ENCODE measurements around the gene RGPD3. TPM values are rescaled to one million over a fixed set of nuclear protein-coding genes. Genes with fewer than 3 reads are reported as not detected.
"Not testable (repeated sequence)": the region's sequence is repeated elsewhere in the genome, so short reads cannot be mapped to it uniquely, and the experiment has no call there.

RGPD3 gene
- total RNA-seq, result 0.37 and 0.44 TPM in 2 replicates
- total RNA-seq (2013), result 0.37 TPM
- 0.16 TPM in 2 replicates for polyA plus RNA-seq
- polyA minus RNA-seq, result 0.07 TPM in 1 of 2 replicates, not detected in the other

DNA sequence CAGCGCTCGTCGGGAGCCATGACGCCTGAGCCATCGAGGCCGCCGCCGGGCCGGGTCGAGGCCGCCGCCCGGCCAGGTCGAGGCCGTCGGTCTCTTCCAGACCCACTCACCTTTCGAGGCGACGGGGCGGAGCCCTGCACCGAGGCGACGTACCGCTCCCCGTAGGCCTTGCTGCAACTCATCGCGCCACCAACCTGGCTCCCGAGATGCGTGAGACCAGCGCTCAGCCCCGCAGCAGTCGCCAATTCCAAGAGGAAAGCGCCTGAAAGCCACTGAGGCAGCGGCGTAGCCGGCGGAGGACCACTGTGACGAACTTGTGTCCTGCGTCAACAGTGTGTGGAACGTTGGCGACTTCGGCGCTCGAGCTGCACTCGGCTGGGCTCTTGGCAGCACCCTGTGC, at the start of gene RGPD3:
TSS of gene RGPD3 (minus strand) at position 307 of the 400 bp plus-strand sequence. CDS start at position 182, 125 bp downstream.
- CTCF ChIA-PET; H3K4me1 Mint-ChIP-seq; H3K9me3 Mint-ChIP-seq (ENCODE audit: insufficient read depth); H3K27me3 ChIP-seq (replicated peaks in 1 of 4; ENCODE audit: control extremely low read depth in 1 of 4, control insufficient read depth in 3 of 4, insufficient read depth in 4 of 4, low read length in 3 of 4); H4K20me1 ChIP-seq (ENCODE audit: control insufficient read depth, insufficient read depth, low read length, poor library complexity, severe bottlenecking); H3K4me3 Mint-ChIP-seq; ATAC-seq (ENCODE audit: low read depth); H3K4me3 ChIP-seq (ENCODE audit: control extremely low read depth in 1 of 5, extremely low read depth in 1 of 5, insufficient read depth in 1 of 5, low read depth in 2 of 5, low read length in 4 of 5); POLR2A ChIA-PET; H3K9ac ChIP-seq (ENCODE audit: low read length); intact Hi-C loops (cut with micrococcal nuclease); DNase-seq; H3K9me3 ChIP-seq (ENCODE audit: control extremely low read depth in 1 of 3, control insufficient read depth in 2 of 3, insufficient read depth in 1 of 3, low read length in 2 of 3); H3K27ac Mint-ChIP-seq; H2AFZ ChIP-seq (ENCODE audit: insufficient read depth, low read depth, low read length, poor library complexity, severe bottlenecking); H3K27me3 Mint-ChIP-seq; H3K36me3 ChIP-seq (replicated peaks in 1 of 2; ENCODE audit: control extremely low read depth in 1 of 2, control insufficient read depth in 1 of 2, extremely low read depth in 1 of 2, insufficient read depth in 2 of 2, low read length in 1 of 2); H3K4me2 ChIP-seq (replicated peaks; ENCODE audit: low read depth, low read length, poor library complexity, severe bottlenecking); H3K27ac ChIP-seq (ENCODE audit: low read length in 2 of 2); H3K79me2 ChIP-seq (ENCODE audit: control insufficient read depth, insufficient read depth, low read length); H3K4me1 ChIP-seq (ENCODE audit: control insufficient read depth in 2 of 2, insufficient read depth in 2 of 2, low read length in 2 of 2): not testable (repeated sequence)
- 99% methylated on average over 43 of the region's 45 CpGs for WGBS (ENCODE audit: insufficient coverage)

DNA sequence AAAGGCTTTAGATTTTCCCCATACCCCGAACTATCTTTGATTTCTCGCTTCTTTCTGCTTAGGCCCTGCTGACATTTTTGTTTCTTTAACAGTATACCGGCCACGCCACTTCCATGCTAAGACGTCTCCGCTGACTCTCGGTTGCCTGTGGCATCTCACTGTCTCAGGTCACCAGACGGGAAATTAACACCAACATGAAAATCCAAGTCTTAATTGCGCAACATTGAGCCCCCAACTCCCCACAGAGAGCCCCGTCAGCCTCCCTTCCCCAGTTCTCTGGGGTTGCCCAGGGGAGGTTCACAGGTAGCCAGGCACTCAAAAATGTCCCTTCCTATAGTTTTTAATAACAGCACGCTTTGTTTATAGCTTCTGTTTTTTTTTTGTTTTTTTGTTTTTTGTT, 49.1 kb upstream of the RGPD3 start:
- Histone ChIP-seq H3K27me3 (replicated peaks in 1 of 4; ENCODE audit: control extremely low read depth in 1 of 4, control insufficient read depth in 3 of 4, insufficient read depth in 4 of 4, low read length in 3 of 4) (no peaks in the 10 kb centered on the region), H3K9ac (ENCODE audit: low read length) (no peak overlapping the region), H3K4me2 (replicated peaks; ENCODE audit: low read depth, low read length, poor library complexity, severe bottlenecking) (no peak overlapping the region), H3K27ac (ENCODE audit: low read length in 2 of 2) (no peak overlapping the region), H3K9me3 (ENCODE audit: control extremely low read depth in 1 of 3, control insufficient read depth in 2 of 3, insufficient read depth in 1 of 3, low read length in 2 of 3) (no peaks in the 10 kb centered on the region), H3K4me3 (ENCODE audit: control extremely low read depth in 1 of 5, extremely low read depth in 1 of 5, insufficient read depth in 1 of 5, low read depth in 2 of 5, low read length in 4 of 5) (no peak overlapping the region), H3K36me3 (replicated peaks in 1 of 2; ENCODE audit: control extremely low read depth in 1 of 2, control insufficient read depth in 1 of 2, extremely low read depth in 1 of 2, insufficient read depth in 2 of 2, low read length in 1 of 2) (no peaks in the 10 kb centered on the region), H4K20me1 (ENCODE audit: control insufficient read depth, insufficient read depth, low read length, poor library complexity, severe bottlenecking) (no peaks in the 10 kb centered on the region), H2AFZ (ENCODE audit: insufficient read depth, low read depth, low read length, poor library complexity, severe bottlenecking) (no peak overlapping the region), H3K79me2 (ENCODE audit: control insufficient read depth, insufficient read depth, low read length) (no peaks in the 10 kb centered on the region), H3K4me1 (ENCODE audit: control insufficient read depth in 2 of 2, insufficient read depth in 2 of 2, low read length in 2 of 2) (no peaks in the 10 kb centered on the region)
- WGBS (ENCODE audit: insufficient coverage), result 97% methylated on average over 9 of the region's 11 CpGs
- ATAC-seq (ENCODE audit: low read depth) (no peak), DNase-seq (no peak)
- H3K4me3 Mint-ChIP-seq, result no peak overlapping the region
- no peaks in the 10 kb centered on the region for H3K4me1 Mint-ChIP-seq
- TF ChIP-seq CTCF (IDR thresholded peaks at IDR 0.05) (no peak), EZH2 (IDR thresholded peaks at IDR 0.05; ENCODE audit: borderline replicate concordance, insufficient read depth, low read depth, low read length, poor library complexity, severe bottlenecking) (no peak)
- no peaks in the 10 kb centered on the region for H3K27me3 Mint-ChIP-seq
- ChIA-PET CTCF (no interaction called here), POLR2A (no interaction called here)
- no peak overlapping the region for H3K27ac Mint-ChIP-seq
- no peaks in the 10 kb centered on the region for H3K9me3 Mint-ChIP-seq (ENCODE audit: insufficient read depth)
- intact Hi-C loops (cut with micrococcal nuclease), result no loop called here

All from B cell (primary cell).